SK-N-SH treated with all-trans-retinoic acid at 6 μM for 48 hours (cell line): ENCODE measurements around the gene HSPE1.

Source experiments
- ATAC-seq: fragments of 200-7000 bp; cut with Tn5 transposase; 3 replicates; pipeline ENCODE4 v1.9.1; 2020; ENCODE audit warnings: mild to moderate bottlenecking, moderate library complexity
- CREB5 ChIP-seq: fragments of 250-450 bp; sonication (Bioruptor Pico); IDR thresholded peaks from 2 replicates; pipeline ENCODE4 v1.5.1; 2020; ENCODE audit warnings: low read depth, mild to moderate bottlenecking, moderate library complexity
- CSDC2 ChIP-seq: fragments of 250-450 bp; sonication (Bioruptor Pico); IDR thresholded peaks from 2 replicates; pipeline ENCODE4 v1.5.0; 2020; ENCODE audit warnings: mild to moderate bottlenecking, moderate library complexity
- CSRNP3 ChIP-seq: fragments of 250-450 bp; sonication (Bioruptor Pico); IDR thresholded peaks from 2 replicates; pipeline ENCODE4 v1.5.1; 2021; ENCODE audit warnings: mild to moderate bottlenecking, moderate library complexity
- GLIS3 ChIP-seq: fragments of 250-450 bp; sonication (Bioruptor Pico); IDR thresholded peaks from 2 replicates; pipeline ENCODE4 v1.5.0; 2020; ENCODE audit warnings: mild to moderate bottlenecking, moderate library complexity
- ISL1 ChIP-seq: fragments of 250-450 bp; sonication (Bioruptor Pico); IDR thresholded peaks from 2 replicates; pipeline ENCODE4 v2.1.2; 2022; ENCODE audit warnings: mild to moderate bottlenecking, moderate library complexity
- OSR1 ChIP-seq: fragments of 250-450 bp; sonication (Bioruptor Pico); IDR thresholded peaks from 2 replicates; pipeline ENCODE4 v1.8.0; 2022; ENCODE audit warnings: moderate library complexity, mild to moderate bottlenecking, inconsistent platforms
- PATZ1 ChIP-seq: fragments of 250-450 bp; sonication (Bioruptor Pico); IDR thresholded peaks from 2 replicates; pipeline ENCODE4 v1.8.0; 2020; ENCODE audit warnings: mild to moderate bottlenecking, moderate library complexity, borderline replicate concordance
- POU6F1 ChIP-seq: fragments of 250-450 bp; sonication (Bioruptor Pico); IDR thresholded peaks from 2 replicates; pipeline ENCODE4 v1.8.0; 2021; ENCODE audit warnings: low read depth, mild to moderate bottlenecking, moderate library complexity, borderline replicate concordance
- PPARA ChIP-seq: fragments of 250-450 bp; sonication (Bioruptor Pico); IDR thresholded peaks from 2 replicates; pipeline ENCODE4 v1.5.0; 2020; ENCODE audit warnings: mild to moderate bottlenecking, borderline replicate concordance
- RARB ChIP-seq: fragments of 250-450 bp; sonication (Bioruptor Pico); IDR thresholded peaks from 2 replicates; pipeline ENCODE4 v1.8.0; 2021; ENCODE audit warnings: mild to moderate bottlenecking, moderate library complexity
- SNAI2 ChIP-seq: fragments of 250-450 bp; sonication (Bioruptor Pico); IDR thresholded peaks from 2 replicates; pipeline ENCODE4 v1.5.0; 2020; ENCODE audit warnings: mild to moderate bottlenecking, moderate library complexity
- TCF4 ChIP-seq: fragments of 250-450 bp; sonication (Bioruptor Pico); IDR thresholded peaks from 2 replicates; pipeline ENCODE4 v1.8.0; 2021; ENCODE audit warnings: mild to moderate bottlenecking, moderate library complexity, borderline replicate concordance
- TOX ChIP-seq: fragments of 250-450 bp; sonication (Bioruptor Pico); IDR thresholded peaks from 2 replicates; pipeline ENCODE4 v1.8.0; 2021; ENCODE audit warnings: mild to moderate bottlenecking, moderate library complexity, borderline replicate concordance
- TSHZ2 ChIP-seq: fragments of 250-450 bp; sonication (Bioruptor Pico); IDR thresholded peaks from 2 replicates; pipeline ENCODE4 v1.5.0; 2020; ENCODE audit warnings: mild to moderate bottlenecking, moderate library complexity
- ZC3H10 ChIP-seq: fragments of 250-450 bp; sonication (Bioruptor Pico); IDR thresholded peaks from 2 replicates; pipeline ENCODE4 v1.5.1; 2021; ENCODE audit warnings: mild to moderate bottlenecking, moderate library complexity
- ZFP3 ChIP-seq: fragments of 250-450 bp; sonication (Bioruptor Pico); IDR thresholded peaks from 2 replicates; pipeline ENCODE4 v1.5.0; 2020; ENCODE audit warnings: mild to moderate bottlenecking, moderate library complexity
- ZFP30 ChIP-seq: fragments of 450-650 bp; formaldehyde crosslinking; IDR thresholded peaks from 2 replicates; pipeline ENCODE4 v1.5.0; 2022; ENCODE audit warnings: mild to moderate bottlenecking, moderate library complexity
- ZNF565 ChIP-seq: fragments of 450-650 bp; formaldehyde crosslinking; conservative IDR thresholded peaks from 2 replicates; pipeline ENCODE4 v1.5.0; 2020; ENCODE audit warnings: low read depth, mild to moderate bottlenecking, moderate library complexity
- ZNF8 ChIP-seq: fragments of 450-650 bp; formaldehyde crosslinking; IDR thresholded peaks from 2 replicates; pipeline ENCODE4 v1.5.0; 2020; ENCODE audit warnings: mild to moderate bottlenecking, moderate library complexity

Gene HSPE1

GRCh38 chr2:197504000-197504399 is 3.8 kb downstream of the HSPE1 start:
- no peak for ATAC-seq
- TF ChIP-seq ZC3H10 (CRISPR knock-in tag): no peak
- TF ChIP-seq GLIS3 (CRISPR knock-in tag): no peak
- TF ChIP-seq CSRNP3 (CRISPR knock-in tag): no peak
- no peak for TF ChIP-seq SNAI2 (CRISPR knock-in tag)
- TF ChIP-seq CREB5: no peak
- TF ChIP-seq CSDC2: no peak
- TF ChIP-seq POU6F1 (CRISPR knock-in tag): no peak
- no peak for TF ChIP-seq OSR1 (CRISPR knock-in tag)

- no peak for ATAC-seq
- TF ChIP-seq RARB (CRISPR knock-in tag) (no peak), CREB5 (no peak), PATZ1 (no peak), ZNF565 (CRISPR knock-in tag) (no peak), SNAI2 (CRISPR knock-in tag) (no peak), ZNF8 (CRISPR knock-in tag) (no peak), POU6F1 (CRISPR knock-in tag) (no peak), TCF4 (CRISPR knock-in tag) (no peak), ISL1 (no peak), TOX (CRISPR knock-in tag) (no peak), CSRNP3 (CRISPR knock-in tag) (no peak)
Measured at GRCh38 chr2:197504512-197504911, 4.3 kb downstream of the HSPE1 start.

GRCh38 chr2:197506658-197507057 is 6.5 kb downstream of the HSPE1 start:
- ATAC-seq: no peak
- TF ChIP-seq TOX (CRISPR knock-in tag): no peak
- TF ChIP-seq ZFP30 (CRISPR knock-in tag): no peak
- TF ChIP-seq PATZ1: no peak
- no peak for TF ChIP-seq TSHZ2 (CRISPR knock-in tag)
- TF ChIP-seq ZNF565 (CRISPR knock-in tag): no peak
- no peak for TF ChIP-seq ISL1
- no peak for TF ChIP-seq OSR1 (CRISPR knock-in tag)
- no peak for TF ChIP-seq ZC3H10 (CRISPR knock-in tag)
- no peak for TF ChIP-seq CSDC2
- TF ChIP-seq ZFP3 (CRISPR knock-in tag): no peak
- TF ChIP-seq PPARA (CRISPR knock-in tag): no peak
- TF ChIP-seq POU6F1 (CRISPR knock-in tag): no peak
- TF ChIP-seq SNAI2 (CRISPR knock-in tag): no peak
